K562 (cell line): ENCODE data around the gene PPP3CA. TPM values are rescaled to one million over a fixed set of nuclear protein-coding genes. Genes with fewer than 3 reads are reported as not detected.

Source experiments
- ATAC-seq: fragments of 200-7000 bp; cut with Tn5 transposase; 3 replicates; pipeline ENCODE4 v1.9.1; 2020; ENCODE audit warnings: moderate library complexity
- BruUV-seq: library from RNA; stranded (reverse); fragments of 400-500 nt; replicated peaks from 2 replicates; lab custom pipeline; 2021; lab: Mats Ljungman, UMichigan
- CTCF ChIA-PET: fragments of 300-600 bp; formaldehyde crosslinking; extraction: SDS; loops from one replicate; lab custom pipeline; 2021; ENCODE audit warnings: low intra/inter-chr PET ratio; lab: Yijun Ruan, JAX
- POLR2A ChIA-PET: fragments of 300-600, 350-650 bp; sonication (Branson Sonifier 250); formaldehyde crosslinking; extraction: SDS; loops from one replicate; lab custom pipeline; 2021; ENCODE audit warnings: antibody characterized with exemption, inconsistent platforms; lab: Yijun Ruan, JAX
- DNase-seq, 4 experiments: peaks; one replicate each; pipeline versions ENCODE4 v3.0.0 to v3.0.0-alpha.2; 2011 to 2018; ENCODE audit warnings: low spot score in 3 of 4, mixed read lengths in 3 of 4; ENCODE audit errors: extremely low read depth in 1 of 4
- FAIRE-seq: peaks from 2 replicates; lab custom pipeline; 2011; peaks lifted over from hg19 to GRCh38; lab: Jason Lieb, UNC
- H2AFZ ChIP-seq: 2 replicates; pipeline ENCODE4 v1.6.0; 2011; ENCODE audit warnings: low read depth, low read length, control low read depth, inconsistent platforms
- H3K27ac ChIP-seq: fragments of 200-600 bp; 3 replicates; pipeline ENCODE4 v1.8.0; 2011; ENCODE audit warnings: low read depth, mild to moderate bottlenecking, control low read depth, inconsistent platforms, low read length, moderate library complexity, mixed read lengths; ENCODE audit errors: extremely low read depth
- H3K27me3 ChIP-seq, 2 experiments: fragments of 300-600 bp in 1 of 2; 2 replicates in 1 of 2; 3 replicates in 1 of 2; pipeline versions ENCODE4 v1.6.0 to v1.8.0; 2011; ENCODE audit warnings: inconsistent platforms in 2 of 2, low read length in 2 of 2, mild to moderate bottlenecking in 1 of 2, mixed read lengths in 1 of 2, moderate library complexity in 1 of 2; ENCODE audit not compliant: control insufficient read depth in 2 of 2, insufficient read depth in 2 of 2
- H3K36me3 ChIP-seq: fragments of 300-600 bp; 3 replicates; pipeline ENCODE4 v1.8.0; 2011; ENCODE audit warnings: mild to moderate bottlenecking, low read length, inconsistent platforms; ENCODE audit not compliant: control insufficient read depth, insufficient read depth
- H3K4me1 ChIP-seq, 2 experiments: fragments of 200-600 bp in 1 of 2; replicated peaks in 1 of 2; 2 replicates in 1 of 2; 3 replicates in 1 of 2; pipeline versions ENCODE4 v1.5.1 to v1.8.0; 2011; ENCODE audit warnings: inconsistent platforms in 2 of 2, low read length in 2 of 2, mild to moderate bottlenecking in 1 of 2, mixed read lengths in 1 of 2, moderate library complexity in 1 of 2; ENCODE audit not compliant: control insufficient read depth in 2 of 2, insufficient read depth in 2 of 2
- H3K4me2 ChIP-seq: 2 replicates; pipeline ENCODE4 v1.6.1; 2011; ENCODE audit warnings: low read length, control low read depth, inconsistent platforms, mixed read lengths; ENCODE audit not compliant: insufficient read depth
- H3K4me3 ChIP-seq: fragments of 200-600 bp; sonication (generic), shearing (Covaris generic); 2 replicates; pipeline ENCODE4 v1.5.1; 2016; ENCODE audit warnings: control low read depth, inconsistent platforms
- H3K79me2 ChIP-seq: fragments of 200-600 bp; 3 replicates; pipeline ENCODE4 v1.8.0; 2011; ENCODE audit warnings: low read length, inconsistent platforms; ENCODE audit not compliant: control insufficient read depth, insufficient read depth
- H3K9ac ChIP-seq, 2 experiments: 2 replicates each; pipeline versions ENCODE4 v1.6.0 to v1.6.1; 2011; ENCODE audit warnings: low read depth in 2 of 2, low read length in 2 of 2, control low read depth in 1 of 2, inconsistent platforms in 1 of 2, mild to moderate bottlenecking in 1 of 2, mixed read lengths in 1 of 2; ENCODE audit not compliant: insufficient read depth in 1 of 2
- H3K9me1 ChIP-seq: one replicate; pipeline ENCODE4 v1.6.0; 2011; ENCODE audit warnings: inconsistent platforms, mild to moderate bottlenecking, low read length, moderate library complexity; ENCODE audit not compliant: control insufficient read depth, insufficient read depth
- H3K9me3 ChIP-seq: replicated peaks from 2 replicates; pipeline ENCODE4 v1.5.1; 2011; ENCODE audit warnings: low read depth, low read length, inconsistent platforms; ENCODE audit not compliant: control insufficient read depth, insufficient read depth
- H4K20me1 ChIP-seq: replicated peaks from 2 replicates; pipeline ENCODE4 v1.6.1; 2011; ENCODE audit warnings: low read length, inconsistent platforms, mixed read lengths; ENCODE audit not compliant: control insufficient read depth, insufficient read depth
- CEBPB ChIP-seq: fragments of 450-650 bp; IDR thresholded peaks from 2 replicates; pipeline ENCODE4 v1.6.1; 2016; ENCODE audit warnings: missing genetic modification characterization, missing compliant biosample characterization
- CHD1 ChIP-seq: fragments of 200-600 bp; sonication (generic); IDR thresholded peaks from one replicate; pipeline ENCODE4 v1.6.1; 2012; ENCODE audit warnings: mild to moderate bottlenecking, moderate library complexity, low read length, inconsistent platforms
- NR2F6 ChIP-seq: fragments of 450-650 bp; formaldehyde crosslinking; IDR thresholded peaks from 2 replicates; pipeline ENCODE4 v1.4.0; 2020; ENCODE audit warnings: mild to moderate bottlenecking
- SMARCE1 ChIP-seq: fragments of 450-650 bp; IDR thresholded peaks from 2 replicates; pipeline ENCODE4 v1.7.1; 2016; ENCODE audit warnings: mild to moderate bottlenecking
- ZNF121 ChIP-seq: sonication (generic); formaldehyde crosslinking; conservative IDR thresholded peaks from 2 replicates; pipeline ENCODE4 v1.8.0; 2022; ENCODE audit warnings: missing genetic modification reagents
- ZNF41 ChIP-seq: fragments of 250-450 bp; sonication (Bioruptor Pico); conservative IDR thresholded peaks from 2 replicates; pipeline ENCODE4 v1.4.0; 2020; ENCODE audit warnings: mild to moderate bottlenecking
- ZNF449 ChIP-seq: fragments of 250-450 bp; sonication (Bioruptor Pico); IDR thresholded peaks from 2 replicates; pipeline ENCODE4 v1.8.0; 2022; ENCODE audit warnings: moderate library complexity, mild to moderate bottlenecking, inconsistent platforms
- in situ Hi-C: fragments of 300-500 bp; cut with MboI; formaldehyde crosslinking; loops from 4 replicates; pipeline ENCODE4 v1.15.0; 2018; ENCODE audit warnings: inconsistent platforms, mixed read lengths
- intact Hi-C: fragments of 100-400 bp; cut with micrococcal nuclease; formaldehyde crosslinking; loops from 2 replicates; pipeline ENCODE4 v1.14.2; 2022
- polyA plus RNA-seq, 8 experiments: library from polyadenylated mRNA; depleted of rRNA in 4 of 8; stranded (reverse) in 5 of 8; unstranded in 3 of 8; fragments of >200 nt; fragmentation: Nextera tagmentation in 2 of 8; fragmentation: Illumina TruSeq in 1 of 8; extraction: Ambion mirVana in 2 of 8; extraction: Trizol in 1 of 8; gene quantifications; 2 replicates each; pipeline versions ENCODE4 v1.2.1 to v1.2.3, GENCODE V29; 2011 to 2014; ENCODE audit warnings: inconsistent platforms in 1 of 8, missing spikeins in 1 of 8
- total RNA-seq, 7 experiments: library from RNA; depleted of rRNA in 6 of 7; stranded (reverse); fragments of >200 nt in 6 of 7; fragmentation: Illumina TruSeq in 2 of 7; extraction: Trizol in 2 of 7; gene quantifications; 2 replicates each; pipeline versions ENCODE4 v1.2.1 to v1.2.3, GENCODE V29; 2011 to 2021; ENCODE audit warnings: low replicate concordance in 1 of 7

Gene PPP3CA
- total and polyA plus RNA-seq, 9 of the 15 experiments (the other 6 are each of a cell fraction or from before 2014, with no cell fraction given), result 0.94 to 3.2 (median 1.6) TPM

- BruUV-seq, result no TSS peak
- H3K79me2 ChIP-seq, result no peaks in the 10 kb centered on the region
- no peaks in the 10 kb centered on the region for H3K9me3 ChIP-seq
- no peak for DNase-seq
- H3K36me3 ChIP-seq, result no peaks in the 10 kb centered on the region
- H3K27me3 ChIP-seq, result no peaks in the 10 kb centered on the region
- no peak overlapping the region for H3K9ac ChIP-seq
- in situ Hi-C loops, result no loop called here
- no peak overlapping the region for H3K4me2 ChIP-seq
- no peaks in the 10 kb centered on the region for H3K9me1 ChIP-seq
- no peak overlapping the region for H3K4me3 ChIP-seq
- no peaks in the 10 kb centered on the region for H4K20me1 ChIP-seq
- no peak overlapping the region for H3K27ac ChIP-seq
- TF ChIP-seq ZNF41, result no peak
- no peak for TF ChIP-seq CHD1
- no peak for TF ChIP-seq ZNF121
- TF ChIP-seq NR2F6 (CRISPR knock-in tag), result no peak
- no peak for TF ChIP-seq CEBPB (tag)
- no peak for TF ChIP-seq ZNF449
- TF ChIP-seq SMARCE1, result no peak
- H3K4me1 ChIP-seq, result no peaks in the 10 kb centered on the region
- FAIRE-seq, result no peak
- CTCF ChIA-PET, result no interaction called here
- no peak for ATAC-seq
- H2AFZ ChIP-seq, result no peak overlapping the region
- POLR2A ChIA-PET, result no interaction called here
- intact Hi-C loops, result no loop called here
These were observed 193.7 kb downstream of the PPP3CA start for GRCh38 chr4:101153653-101154052.
